T-helper 17 cell (primary cell): ENCODE results near the gene PDHX. TPM values are rescaled to one million over a fixed set of nuclear protein-coding genes. Genes with fewer than 3 reads are reported as not detected.

Source experiments
- ATAC-seq: fragments of 150-1000 bp; cut with Tn5 transposase; 2 replicates; pipeline ENCODE4 v1.10.0; 2021; ENCODE audit warnings: mild to moderate bottlenecking, moderate library complexity
- DNase-seq, 3 donors: peaks; one replicate each; pipeline versions ENCODE4 v3.0.0 to v3.0.0-alpha.2; 2020 to 2021
- H3K9me3 ChIP-seq: one replicate; pipeline ENCODE4 v1.7.0; 2013; ENCODE audit warnings: low read length, mild to moderate bottlenecking; ENCODE audit not compliant: control insufficient read depth, poor library complexity, severe bottlenecking
- H3K27ac Mint-ChIP-seq: one replicate; pipeline ENCODE4 v1.8.0; 2022; ENCODE audit warnings: mild to moderate bottlenecking, moderate library complexity, mixed read lengths
- H3K27me3 Mint-ChIP-seq: one replicate; pipeline ENCODE4 v1.8.0; 2022; ENCODE audit warnings: mixed read lengths
- H3K36me3 Mint-ChIP-seq: one replicate; pipeline ENCODE4 v1.8.0; 2022; ENCODE audit warnings: low read depth, mixed read lengths
- H3K4me1 Mint-ChIP-seq: one replicate; pipeline ENCODE4 v1.8.0; 2022; ENCODE audit warnings: mild to moderate bottlenecking, mixed read lengths
- H3K4me3 Mint-ChIP-seq: one replicate; pipeline ENCODE4 v1.8.0; 2022; ENCODE audit warnings: mild to moderate bottlenecking, moderate library complexity, mixed read lengths
- total RNA-seq, 4 donors: library from RNA in 2 of 4; stranded (reverse) in 2 of 4; gene quantifications; one replicate each; pipeline ENCODE4 v1.2.3 and lab custom pipeline; 2022 to 2026

Gene PDHX
- total RNA-seq, 2 donors from 2014 or later = 16.0 to 20.8 TPM

DNA sequence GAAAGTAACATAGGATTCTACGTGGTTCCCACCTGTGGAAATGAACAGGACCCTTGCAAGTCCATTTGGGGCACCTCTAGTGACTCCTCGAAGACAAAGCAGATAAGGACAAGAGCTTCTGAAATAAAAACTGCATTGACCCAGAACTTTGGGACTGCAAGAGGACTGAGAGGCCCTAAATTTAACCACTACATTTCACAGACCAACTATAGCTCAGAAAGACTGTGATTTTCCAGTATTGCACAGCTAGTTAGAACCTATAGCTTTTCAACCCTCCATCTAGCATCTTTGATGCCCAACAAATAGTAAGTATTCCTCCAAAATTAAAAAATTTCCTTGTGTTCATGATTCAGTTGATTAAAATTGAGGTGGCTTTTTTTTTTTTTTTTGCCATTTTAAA lies 114.9 kb downstream of the PDHX start:
- H3K36me3 Mint-ChIP-seq = peaks cover 5% of the 10 kb centered on the region
- no peaks in the 10 kb centered on the region for H3K9me3 ChIP-seq
- H3K4me3 Mint-ChIP-seq = no peak overlapping the region
- peak overlapping the region; percentile 91 for H3K27ac Mint-ChIP-seq
- H3K4me1 Mint-ChIP-seq = peaks cover 33% of the 10 kb centered on the region
- ATAC-seq = no peak
- DNase-seq = no peak
- no peaks in the 10 kb centered on the region for H3K27me3 Mint-ChIP-seq

DNA sequence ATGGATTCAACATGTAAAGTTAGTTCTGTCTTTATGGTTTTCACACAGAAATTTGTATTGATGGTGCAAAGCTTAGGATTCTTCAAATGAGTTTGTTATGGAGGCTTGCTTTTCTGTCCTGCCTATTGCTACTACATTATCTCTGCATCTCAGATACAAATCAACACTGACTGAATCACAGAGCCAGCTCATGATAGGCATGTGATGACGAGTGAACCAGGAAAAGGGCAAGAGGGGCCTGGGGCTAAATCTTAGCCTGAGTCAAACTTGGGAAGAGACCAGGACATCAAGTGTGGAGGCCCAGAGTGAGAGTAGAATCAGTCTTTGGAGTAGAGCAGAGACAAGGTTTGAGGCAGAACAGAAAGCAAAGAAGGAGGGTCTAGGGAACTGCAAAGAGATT lies 115.4 kb downstream of the PDHX start:
- Mint-ChIP-seq H3K4me1 (peaks cover 33% of the 10 kb centered on the region), H3K4me3 (no peak overlapping the region)
- ATAC-seq = no peak

DNA sequence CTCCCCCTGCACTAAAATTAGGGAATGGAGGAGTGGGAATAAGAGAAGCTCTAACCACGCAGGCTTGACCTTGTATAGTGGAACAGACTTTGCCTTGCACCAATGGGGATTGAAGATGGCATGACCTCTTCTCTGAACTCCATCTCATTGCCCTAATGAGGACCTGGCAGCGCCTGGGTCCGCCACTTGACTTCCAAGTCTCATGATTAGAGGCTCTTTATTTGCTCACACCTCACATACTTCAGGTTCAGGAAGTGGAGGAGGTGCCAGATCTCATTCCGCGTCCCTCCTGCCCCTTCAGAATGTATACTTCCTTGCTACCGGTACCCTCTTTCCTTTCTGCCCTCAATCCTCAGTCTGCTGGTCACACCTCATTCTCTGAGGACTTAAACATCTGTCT lies 116.6 kb downstream of the PDHX start:
- DNase-seq (no peak), ATAC-seq (no peak)
- H3K27me3 Mint-ChIP-seq = no peaks in the 10 kb centered on the region
- peaks cover 36% of the 10 kb centered on the region for H3K4me1 Mint-ChIP-seq
- peak overlapping the region; percentile 10 for H3K27ac Mint-ChIP-seq
- no peaks in the 10 kb centered on the region for H3K9me3 ChIP-seq
- H3K36me3 Mint-ChIP-seq = peaks cover 3% of the 10 kb centered on the region
- no peak overlapping the region for H3K4me3 Mint-ChIP-seq

More for the DNA sequence above, 115.4 kb downstream of the PDHX start:
- DNase-seq = no peak
- no peaks in the 10 kb centered on the region for H3K9me3 ChIP-seq
- peak overlapping the region; percentile 10 for H3K27ac Mint-ChIP-seq
- peaks cover 4% of the 10 kb centered on the region for H3K36me3 Mint-ChIP-seq
- H3K27me3 Mint-ChIP-seq = no peaks in the 10 kb centered on the region

DNA sequence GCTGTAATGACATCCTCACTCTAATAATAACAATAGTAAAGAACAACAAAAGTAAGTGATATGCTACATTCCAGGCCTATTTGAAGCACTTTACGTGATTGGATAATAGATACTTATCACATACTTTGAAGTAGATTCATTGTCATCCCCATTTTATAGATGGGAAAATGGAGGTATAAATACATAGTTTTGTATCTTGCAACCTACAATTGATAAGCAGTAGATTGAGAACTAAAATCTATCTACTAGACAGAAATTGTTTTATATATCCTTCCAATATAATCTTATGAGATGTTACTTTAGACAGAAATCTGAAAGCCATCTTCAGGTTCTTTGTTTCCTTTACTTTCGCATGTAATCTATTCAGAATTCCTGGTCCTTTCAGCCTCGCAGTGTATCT lies 118.0 kb downstream of the PDHX start:
- DNase-seq = no peak
- peaks cover 39% of the 10 kb centered on the region for H3K4me1 Mint-ChIP-seq
- no peaks in the 10 kb centered on the region for H3K27me3 Mint-ChIP-seq
- ATAC-seq = no peak
- peaks cover 3% of the 10 kb centered on the region for H3K36me3 Mint-ChIP-seq
- H3K9me3 ChIP-seq = no peaks in the 10 kb centered on the region
- H3K4me3 Mint-ChIP-seq = no peak overlapping the region
- no peak overlapping the region for H3K27ac Mint-ChIP-seq

DNA sequence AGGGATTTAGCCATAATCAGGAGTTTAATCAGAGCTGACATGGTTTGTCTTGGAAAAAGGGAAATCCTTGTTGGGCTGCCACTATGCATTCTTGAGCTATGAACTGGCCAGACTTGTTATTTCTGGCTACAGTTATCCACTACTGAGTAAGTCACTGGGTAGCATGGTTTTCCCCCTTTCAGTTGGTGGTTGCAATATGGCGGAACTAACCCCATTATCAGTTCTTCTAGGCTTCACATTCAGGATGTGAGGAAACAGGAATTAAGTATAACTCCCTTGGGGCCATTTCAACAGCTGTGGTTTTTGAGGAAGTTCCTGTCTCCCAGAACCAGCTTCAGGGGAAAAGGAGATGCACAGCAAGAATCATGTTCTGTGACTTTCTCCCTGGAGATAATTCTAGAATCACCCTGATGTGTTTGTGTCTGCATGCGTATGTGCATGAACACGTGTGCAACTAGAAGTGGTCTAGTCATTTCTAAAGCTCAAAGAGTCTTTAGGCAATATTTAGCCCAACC lies 119.5 kb downstream of the PDHX start:
- no peak for DNase-seq
- Mint-ChIP-seq H3K27ac (peak overlapping the region; percentile 12), H3K4me3 (no peak overlapping the region), H3K36me3 (peaks cover 3% of the 10 kb centered on the region), H3K4me1 (peaks cover 34% of the 10 kb centered on the region), H3K27me3 (no peaks in the 10 kb centered on the region)
- no peaks in the 10 kb centered on the region for H3K9me3 ChIP-seq
- ATAC-seq = no peak

DNA sequence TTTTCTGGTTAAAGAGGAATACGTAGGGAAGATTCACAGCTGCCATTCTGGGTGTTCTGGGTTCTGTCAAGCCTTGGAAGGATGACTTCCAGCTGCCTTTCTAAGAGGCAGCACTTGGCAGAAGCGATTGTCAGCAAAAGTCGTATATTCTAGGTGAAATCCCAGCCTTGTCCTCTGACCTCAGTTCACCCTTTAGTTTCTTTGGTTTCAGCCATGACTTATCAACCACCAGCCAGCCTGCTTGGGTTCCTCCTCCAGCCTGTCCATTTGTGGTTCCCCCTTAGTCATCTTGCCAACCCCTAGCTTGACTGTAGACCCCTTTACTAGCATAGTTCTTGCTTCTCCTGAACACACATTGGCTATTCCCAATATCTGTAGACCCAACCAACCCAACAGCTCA lies 120.2 kb downstream of the PDHX start:
- H3K9me3 ChIP-seq = no peaks in the 10 kb centered on the region
- peaks cover 3% of the 10 kb centered on the region for H3K36me3 Mint-ChIP-seq
- no peak for DNase-seq
- H3K27me3 Mint-ChIP-seq = no peaks in the 10 kb centered on the region
- H3K4me1 Mint-ChIP-seq = peaks cover 36% of the 10 kb centered on the region
- H3K27ac Mint-ChIP-seq = peak overlapping the region; percentile 12
- no peak for ATAC-seq
- no peak overlapping the region for H3K4me3 Mint-ChIP-seq

DNA sequence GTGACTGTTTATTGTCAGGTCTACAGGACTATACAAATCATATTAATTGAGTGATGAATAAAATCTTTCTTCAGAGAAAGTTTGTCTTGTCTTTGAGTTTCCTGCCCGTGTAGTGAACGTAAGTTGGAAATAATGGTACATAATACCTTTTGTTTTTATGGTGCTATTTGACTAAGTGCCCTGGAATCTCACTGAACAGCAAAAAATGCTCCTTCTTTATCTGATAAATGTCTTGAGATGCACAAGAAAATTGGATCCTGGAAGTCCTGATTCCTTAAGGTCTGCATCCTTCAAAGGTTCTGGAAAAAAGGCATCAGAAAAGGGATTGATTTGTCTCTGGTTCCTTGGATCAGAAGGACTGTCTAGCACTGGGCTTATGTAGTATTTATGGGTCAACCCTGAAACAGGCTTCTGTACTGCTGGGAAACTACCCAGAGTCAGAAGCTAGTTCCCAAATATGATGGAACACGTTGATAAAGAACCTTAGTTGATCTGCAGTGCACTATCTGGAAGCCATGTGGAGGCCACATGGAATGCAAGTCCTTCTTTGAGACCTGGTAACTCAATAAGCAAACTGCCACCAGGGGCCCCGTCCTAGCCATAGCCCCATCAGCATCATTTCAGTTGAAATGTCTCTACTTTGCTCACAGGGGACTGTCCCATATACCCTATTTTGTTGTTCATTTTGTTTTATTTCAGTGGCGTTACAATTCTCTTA lies 122.0 kb downstream of the PDHX start:
- ATAC-seq = no peak
- H3K9me3 ChIP-seq = no peaks in the 10 kb centered on the region
- Mint-ChIP-seq H3K4me3 (no peak overlapping the region), H3K4me1 (peaks cover 44% of the 10 kb centered on the region), H3K27ac (peak overlapping the region; percentile 98), H3K27me3 (no peaks in the 10 kb centered on the region), H3K36me3 (peaks cover 3% of the 10 kb centered on the region)
- no peak for DNase-seq

DNA sequence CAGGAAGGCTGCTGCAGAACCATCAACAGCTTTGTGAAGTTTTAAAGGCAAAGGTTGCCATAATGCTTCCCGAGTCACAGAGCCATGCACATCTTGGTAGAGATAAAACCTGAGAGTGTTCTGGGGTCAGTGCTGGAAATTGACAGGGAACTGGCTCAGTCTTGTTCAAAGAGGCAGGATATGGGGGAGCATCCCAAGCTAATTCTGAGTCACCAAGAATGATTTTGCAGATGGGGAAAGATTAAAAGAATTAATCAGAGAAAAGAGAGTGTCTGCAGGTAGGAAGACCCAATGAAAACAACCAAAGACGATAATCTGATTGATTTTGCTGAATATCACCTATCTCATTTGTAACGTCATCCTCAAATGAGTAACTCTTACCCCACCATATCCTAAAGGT lies 122.7 kb downstream of the PDHX start:
- Mint-ChIP-seq H3K27ac (peak overlapping the region; percentile 98), H3K27me3 (no peaks in the 10 kb centered on the region), H3K4me1 (peaks cover 38% of the 10 kb centered on the region), H3K36me3 (peaks cover under 1% of the 10 kb centered on the region), H3K4me3 (no peak overlapping the region)
- DNase-seq = no peak
- ATAC-seq = no peak
- H3K9me3 ChIP-seq = no peaks in the 10 kb centered on the region

DNA sequence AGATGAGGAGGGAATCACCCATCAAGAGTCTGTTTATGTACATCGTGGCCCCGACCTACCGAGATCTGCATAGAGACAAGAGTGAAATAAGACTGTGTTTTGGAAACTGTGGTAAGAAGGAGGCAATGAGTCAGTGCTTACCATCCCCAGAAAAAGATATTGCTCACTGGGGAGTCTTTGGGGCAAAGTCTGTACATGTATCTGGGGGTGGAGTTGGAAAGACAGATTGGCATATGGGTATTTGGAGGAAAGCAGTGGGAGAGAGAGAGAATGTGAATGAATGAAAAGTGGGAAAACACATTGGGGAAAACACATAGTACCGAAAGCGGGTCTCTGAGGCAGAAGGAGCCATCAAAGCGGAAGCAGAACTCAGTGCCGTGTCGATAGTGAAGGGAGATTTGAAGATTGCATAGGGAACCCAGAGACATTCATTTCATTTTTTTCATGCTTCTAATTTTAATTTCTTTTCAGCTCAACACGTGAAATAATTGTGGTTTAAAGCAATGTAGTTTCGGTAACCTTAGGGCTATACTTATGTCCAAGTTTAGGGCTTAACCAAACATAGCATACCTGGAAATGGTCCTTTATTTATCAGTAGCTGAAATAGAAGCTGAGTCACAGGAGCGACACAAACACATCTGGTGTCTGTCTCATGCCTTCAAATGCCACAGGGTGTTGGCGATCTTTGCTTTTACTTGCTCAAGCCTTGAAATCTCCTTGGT lies 124.0 kb downstream of the PDHX start:
- Mint-ChIP-seq H3K4me3 (peak overlapping the region; percentile 89), H3K27ac (peak overlapping the region; percentile 98), H3K27me3 (no peaks in the 10 kb centered on the region), H3K4me1 (peaks cover 43% of the 10 kb centered on the region), H3K36me3 (no peaks in the 10 kb centered on the region)
- ATAC-seq (peak; percentile 89), DNase-seq (peak in 2 of 3 donors; percentile 43 to 60)
- H3K9me3 ChIP-seq = no peaks in the 10 kb centered on the region

DNA sequence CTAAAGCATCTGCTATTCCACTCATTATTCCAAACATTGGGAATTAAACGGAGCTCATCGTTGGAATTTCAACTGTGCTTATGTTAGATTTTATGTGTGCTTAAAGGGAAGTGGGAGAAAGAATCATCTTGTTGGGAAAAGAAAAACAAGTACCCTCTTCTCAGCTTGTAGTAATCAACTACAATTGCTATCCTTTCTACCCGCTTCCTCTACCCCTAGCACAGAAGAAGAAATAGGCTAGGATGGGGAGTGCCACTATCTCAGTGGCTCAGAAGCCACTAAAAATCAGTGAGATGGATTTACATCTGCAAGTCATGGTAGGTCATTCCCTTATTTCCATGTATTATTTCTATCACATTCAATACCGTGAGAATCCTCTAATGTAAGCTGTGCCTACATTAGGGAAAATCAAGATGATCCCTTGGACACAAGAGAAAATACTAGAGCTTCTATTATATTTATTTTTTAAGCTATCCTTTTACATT lies 124.7 kb downstream of the PDHX start:
- DNase-seq (no peak), ATAC-seq (no peak)
- Mint-ChIP-seq H3K27me3 (no peaks in the 10 kb centered on the region), H3K4me1 (peaks cover 47% of the 10 kb centered on the region), H3K36me3 (no peaks in the 10 kb centered on the region), H3K27ac (peak overlapping the region; percentile 98), H3K4me3 (peak overlapping the region; percentile 89)
- no peaks in the 10 kb centered on the region for H3K9me3 ChIP-seq

DNA sequence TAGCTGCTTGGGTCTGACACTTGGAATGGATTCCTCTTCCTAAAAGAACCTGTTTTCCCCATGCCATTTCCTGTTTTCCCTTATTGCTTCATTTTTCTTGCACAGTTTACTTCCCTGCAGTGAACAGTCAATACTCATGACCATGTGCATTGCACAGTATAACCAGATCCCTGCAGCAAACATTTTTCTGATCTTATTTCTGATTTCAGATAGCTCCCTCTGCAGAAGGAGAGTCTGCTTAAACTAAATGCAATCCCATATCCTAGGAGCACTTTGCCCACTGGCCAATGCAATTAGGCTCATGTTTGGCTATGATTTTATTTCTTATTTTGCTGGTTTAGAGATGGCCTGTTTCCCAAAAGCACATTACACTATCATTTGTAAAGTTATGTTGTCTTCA lies 125.8 kb downstream of the PDHX start:
- DNase-seq (no peak), ATAC-seq (no peak)
- peaks cover 52% of the 10 kb centered on the region for H3K4me1 Mint-ChIP-seq
- H3K9me3 ChIP-seq = no peaks in the 10 kb centered on the region
- H3K4me3 Mint-ChIP-seq = no peak overlapping the region
- H3K36me3 Mint-ChIP-seq = no peaks in the 10 kb centered on the region
- no peaks in the 10 kb centered on the region for H3K27me3 Mint-ChIP-seq
- H3K27ac Mint-ChIP-seq = peak overlapping the region; percentile 98

DNA sequence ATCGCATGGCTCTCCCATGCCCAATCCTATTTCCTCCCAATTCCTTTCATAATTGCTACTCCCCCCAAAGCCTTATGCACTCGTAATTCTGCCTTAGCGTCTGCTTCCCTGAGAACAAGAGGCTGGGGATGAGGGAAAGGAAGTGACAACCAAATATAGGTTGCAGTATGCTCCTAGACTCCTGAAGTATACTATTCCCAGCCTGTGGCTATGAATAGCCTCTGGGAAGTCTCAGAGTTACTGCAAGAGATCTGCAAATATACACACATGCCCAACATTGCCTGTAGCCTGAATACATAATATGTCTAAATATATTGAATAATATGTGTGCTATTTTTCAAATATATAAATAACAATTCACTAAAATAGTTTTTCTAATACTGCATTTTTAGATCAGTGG lies 126.5 kb downstream of the PDHX start:
- H3K4me1 Mint-ChIP-seq = peaks cover 56% of the 10 kb centered on the region
- ATAC-seq (no peak), DNase-seq (no peak)
- no peaks in the 10 kb centered on the region for H3K36me3 Mint-ChIP-seq
- H3K27ac Mint-ChIP-seq = peak overlapping the region; percentile 98
- H3K27me3 Mint-ChIP-seq = no peaks in the 10 kb centered on the region
- H3K4me3 Mint-ChIP-seq = no peak overlapping the region
- H3K9me3 ChIP-seq = no peaks in the 10 kb centered on the region

DNA sequence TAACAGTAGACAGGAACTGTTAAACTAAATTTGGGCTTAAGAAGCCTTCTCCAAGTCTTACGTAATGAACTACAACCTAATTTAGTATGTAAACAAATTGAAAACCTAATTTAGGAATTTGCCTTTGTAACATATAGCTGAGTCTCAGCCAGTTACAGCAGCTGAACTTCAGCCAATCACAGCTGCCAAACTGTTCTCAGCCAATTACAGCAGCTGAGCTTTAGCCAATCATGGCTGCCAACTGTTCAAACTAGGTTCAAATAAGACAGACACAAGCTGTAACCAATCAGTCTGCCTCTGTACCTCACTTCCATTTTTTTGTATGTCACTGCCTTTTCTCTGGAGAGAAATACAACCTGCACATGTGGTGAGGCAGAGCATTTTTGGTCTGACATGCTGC lies 127.5 kb downstream of the PDHX start:
- peak overlapping the region; percentile 98 for H3K27ac Mint-ChIP-seq
- no peaks in the 10 kb centered on the region for H3K9me3 ChIP-seq
- no peak overlapping the region for H3K4me3 Mint-ChIP-seq
- no peak for ATAC-seq
- peaks cover 58% of the 10 kb centered on the region for H3K4me1 Mint-ChIP-seq
- H3K27me3 Mint-ChIP-seq = no peaks in the 10 kb centered on the region
- H3K36me3 Mint-ChIP-seq = no peaks in the 10 kb centered on the region
- DNase-seq = no peak
